ENCODE results near the gene TBX4. TPM values are rescaled to one million over a fixed set of nuclear protein-coding genes. Genes with fewer than 3 reads are reported as not detected.

The TBX4 gene
- total RNA-seq, 1 experiment from 2014 or later, result not detected

DNA sequence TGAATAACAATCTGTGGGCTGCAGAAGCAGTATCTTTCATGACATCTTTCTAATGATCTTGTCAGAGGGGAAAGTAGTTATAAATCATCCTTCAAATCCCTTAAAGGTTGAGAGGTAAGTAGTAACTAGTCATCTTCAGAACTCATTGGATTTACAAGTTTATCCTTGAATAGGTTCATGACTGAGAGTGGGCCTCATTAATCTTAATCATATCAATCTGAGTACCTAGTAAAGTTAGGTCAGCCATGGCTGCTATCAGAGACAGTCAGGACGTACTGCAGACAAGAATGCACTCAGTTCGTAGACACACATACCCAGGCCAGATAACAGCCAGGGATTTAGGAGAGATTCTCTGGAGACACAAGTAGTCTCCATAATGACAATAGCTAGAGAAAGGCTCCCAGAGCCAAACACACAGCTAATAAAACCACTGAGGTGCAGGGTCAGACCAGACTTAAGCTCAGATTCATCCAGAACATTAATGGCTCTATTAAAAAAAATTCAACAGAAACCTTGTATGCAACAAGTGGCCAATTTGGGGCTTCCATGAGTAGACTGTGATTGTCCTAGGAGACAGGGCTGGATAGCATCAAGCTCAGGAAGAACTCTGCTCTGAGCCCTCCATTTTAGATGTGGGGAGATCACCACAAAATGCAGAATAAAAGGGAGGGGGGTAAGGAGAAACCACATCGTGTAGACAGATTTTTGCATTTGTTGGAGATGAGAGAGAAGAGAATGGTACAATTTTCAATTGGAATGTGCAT lies 65.8 kb downstream of the TBX4 start:
- Histone ChIP-seq H3K4me2 (no peak overlapping the region), H3K9me2 (ENCODE audit: insufficient read depth) (no peaks in the 10 kb centered on the region; the same call in 1 of the 2 replicates), H3K9me3 (ENCODE audit: insufficient read depth, low read depth) (no peaks in the 10 kb centered on the region), H2AFZ (no peak overlapping the region), H3K27me3 (ENCODE audit: insufficient read depth, low read depth) (no peaks in the 10 kb centered on the region), H3K4me3 (no peak overlapping the region), H3K4me1 (replicated peaks; ENCODE audit: insufficient read depth) (no peaks in the 10 kb centered on the region), H3K36me3 (ENCODE audit: low read depth) (no peaks in the 10 kb centered on the region), H3K79me2 (ENCODE audit: low read depth) (no peaks in the 10 kb centered on the region), H3F3A (ENCODE audit: insufficient read depth, low read depth) (no peaks in the 10 kb centered on the region), H3K27ac (no peak overlapping the region), H4K20me1 (ENCODE audit: insufficient read depth) (no peaks in the 10 kb centered on the region)
- BruUV-seq (replicated peaks), result no TSS peak
- ChIA-PET CTCF (interaction anchor here (0.6 to 0.7 kb wide), 2 partner anchors 51 to 108 kb away, joined by 3 to 5 read pairs; no protein-coding TSS in a partner anchor), POLR2A (ENCODE audit: unreplicated experiment) (no interaction called here)
- intact Hi-C loops (cut with micrococcal nuclease; ENCODE audit: unreplicated experiment), result no loop called here
- no peak for DNase-seq
- TF ChIP-seq, protein P1, sequence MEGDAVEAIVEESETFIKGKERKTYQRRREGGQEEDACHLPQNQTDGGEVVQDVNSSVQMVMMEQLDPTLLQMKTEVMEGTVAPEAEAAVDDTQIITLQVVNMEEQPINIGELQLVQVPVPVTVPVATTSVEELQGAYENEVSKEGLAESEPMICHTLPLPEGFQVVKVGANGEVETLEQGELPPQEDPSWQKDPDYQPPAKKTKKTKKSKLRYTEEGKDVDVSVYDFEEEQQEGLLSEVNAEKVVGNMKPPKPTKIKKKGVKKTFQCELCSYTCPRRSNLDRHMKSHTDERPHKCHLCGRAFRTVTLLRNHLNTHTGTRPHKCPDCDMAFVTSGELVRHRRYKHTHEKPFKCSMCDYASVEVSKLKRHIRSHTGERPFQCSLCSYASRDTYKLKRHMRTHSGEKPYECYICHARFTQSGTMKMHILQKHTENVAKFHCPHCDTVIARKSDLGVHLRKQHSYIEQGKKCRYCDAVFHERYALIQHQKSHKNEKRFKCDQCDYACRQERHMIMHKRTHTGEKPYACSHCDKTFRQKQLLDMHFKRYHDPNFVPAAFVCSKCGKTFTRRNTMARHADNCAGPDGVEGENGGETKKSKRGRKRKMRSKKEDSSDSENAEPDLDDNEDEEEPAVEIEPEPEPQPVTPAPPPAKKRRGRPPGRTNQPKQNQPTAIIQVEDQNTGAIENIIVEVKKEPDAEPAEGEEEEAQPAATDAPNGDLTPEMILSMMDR (conservative IDR thresholded peaks at IDR 0.05), result no peak
- TF ChIP-seq EZH2 (IDR thresholded peaks at IDR 0.05; ENCODE audit: low read depth), result no peak

- no peaks in the 10 kb centered on the region for H3F3A ChIP-seq (ENCODE audit: insufficient read depth, low read depth)
- H3K79me2 ChIP-seq (ENCODE audit: low read depth), result no peaks in the 10 kb centered on the region
- H3K27ac ChIP-seq, result no peak overlapping the region
- no peak overlapping the region for H2AFZ ChIP-seq
- intact Hi-C loops (cut with micrococcal nuclease; ENCODE audit: unreplicated experiment), result no loop called here
- H3K4me3 ChIP-seq, result no peak overlapping the region
- H3K9me2 ChIP-seq (ENCODE audit: insufficient read depth), result no peaks in the 10 kb centered on the region; the same call in 1 of the 2 replicates
- DNase-seq, result no peak
- H4K20me1 ChIP-seq (ENCODE audit: insufficient read depth), result no peaks in the 10 kb centered on the region
- no peaks in the 10 kb centered on the region for H3K9me3 ChIP-seq (ENCODE audit: insufficient read depth, low read depth)
- POLR2A ChIA-PET (ENCODE audit: unreplicated experiment), result no interaction called here
- CTCF ChIA-PET, result interaction anchor here (0.6 kb wide), 1 partner anchor 305 kb away, joined by 3 read pairs; no protein-coding TSS in a partner anchor
- H3K4me2 ChIP-seq, result no peak overlapping the region
- TF ChIP-seq, protein P1 (conservative IDR thresholded peaks at IDR 0.05), result no peak
- TF ChIP-seq EZH2 (IDR thresholded peaks at IDR 0.05; ENCODE audit: low read depth), result no peak
- no peaks in the 10 kb centered on the region for H3K4me1 ChIP-seq (replicated peaks; ENCODE audit: insufficient read depth)
- no TSS peak for BruUV-seq (replicated peaks)
- H3K27me3 ChIP-seq (ENCODE audit: insufficient read depth, low read depth), result no peaks in the 10 kb centered on the region
- no peaks in the 10 kb centered on the region for H3K36me3 ChIP-seq (ENCODE audit: low read depth)
These were observed 66.9 kb downstream of the TBX4 start for GRCh38 chr17:61519139-61519538.

- CTCF ChIA-PET, result no interaction called here
- Histone ChIP-seq H3K4me3 (no peak overlapping the region), H3K79me2 (ENCODE audit: low read depth) (no peaks in the 10 kb centered on the region), H3K36me3 (ENCODE audit: low read depth) (no peaks in the 10 kb centered on the region), H2AFZ (no peak overlapping the region), H3K4me2 (no peak overlapping the region), H3K27ac (no peak overlapping the region), H3K4me1 (replicated peaks; ENCODE audit: insufficient read depth) (no peaks in the 10 kb centered on the region), H3K9me3 (ENCODE audit: insufficient read depth, low read depth) (no peaks in the 10 kb centered on the region), H4K20me1 (ENCODE audit: insufficient read depth) (no peaks in the 10 kb centered on the region), H3F3A (ENCODE audit: insufficient read depth, low read depth) (no peaks in the 10 kb centered on the region), H3K9me2 (ENCODE audit: insufficient read depth) (no peaks in the 10 kb centered on the region; the same call in 1 of the 2 replicates), H3K27me3 (ENCODE audit: insufficient read depth, low read depth) (no peaks in the 10 kb centered on the region)
- intact Hi-C loops (cut with micrococcal nuclease; ENCODE audit: unreplicated experiment), result no loop called here
- no TSS peak for BruUV-seq (replicated peaks)
- POLR2A ChIA-PET (ENCODE audit: unreplicated experiment), result no interaction called here
- TF ChIP-seq, protein P1 (conservative IDR thresholded peaks at IDR 0.05), result no peak
- TF ChIP-seq EZH2 (IDR thresholded peaks at IDR 0.05; ENCODE audit: low read depth), result no peak
- no peak for DNase-seq
These were observed 67.7 kb downstream of the TBX4 start for GRCh38 chr17:61519754-61520440.

Data from PC-9 (cell line).